ENCODE data around the gene RCCD1.

The RCCD1 gene

DNA sequence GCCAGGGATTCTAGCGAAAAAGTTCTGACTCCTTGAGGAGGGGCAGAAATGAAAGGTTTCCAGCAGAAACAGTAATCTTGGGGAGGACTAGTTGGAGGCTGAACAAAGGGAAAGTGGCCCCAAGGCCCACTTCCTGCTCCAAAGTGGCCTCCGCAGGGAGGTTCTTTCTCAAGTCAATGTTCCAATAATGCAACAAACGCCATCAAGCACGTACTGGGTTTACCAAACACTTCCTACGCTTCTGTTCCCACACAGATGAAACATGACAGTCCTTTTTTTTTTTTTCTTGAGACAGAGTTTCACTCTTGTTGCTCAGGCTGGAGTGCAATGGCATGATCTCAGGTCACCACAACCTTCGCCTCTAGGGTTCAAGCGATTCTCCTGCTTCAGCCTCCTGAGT is 9.6 kb upstream of the RCCD1 start:
- DNase-seq: no peak

DNA sequence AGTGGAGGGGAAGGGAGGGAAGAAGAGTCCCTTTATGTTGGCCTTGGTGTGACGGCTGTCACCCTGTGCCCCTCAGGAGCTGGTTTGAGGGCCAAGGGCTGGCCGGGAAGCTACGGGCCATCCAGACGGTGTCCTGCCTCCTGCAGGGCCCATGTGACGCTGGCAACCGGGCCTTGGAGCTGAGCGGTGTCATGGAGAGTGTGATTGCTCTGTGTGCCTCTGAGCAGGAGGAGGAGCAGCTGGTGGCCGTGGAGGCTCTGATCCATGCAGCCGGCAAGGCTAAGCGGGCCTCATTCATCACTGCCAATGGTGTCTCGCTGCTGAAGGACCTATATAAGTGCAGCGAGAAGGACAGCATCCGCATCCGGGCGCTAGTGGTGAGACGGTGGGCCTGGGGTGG is 8.1 kb upstream of the RCCD1 start:
- no peak for DNase-seq

GRCh38 chr15:90946941-90947576 is 7.6 kb upstream of the RCCD1 start:
- no peak for DNase-seq

GRCh38 chr15:90947577-90948357 is 6.9 kb upstream of the RCCD1 start:
- no peak for DNase-seq

- no peak for DNase-seq
Measured at GRCh38 chr15:90948506-90948905, 6.2 kb upstream of the RCCD1 start.

DNA sequence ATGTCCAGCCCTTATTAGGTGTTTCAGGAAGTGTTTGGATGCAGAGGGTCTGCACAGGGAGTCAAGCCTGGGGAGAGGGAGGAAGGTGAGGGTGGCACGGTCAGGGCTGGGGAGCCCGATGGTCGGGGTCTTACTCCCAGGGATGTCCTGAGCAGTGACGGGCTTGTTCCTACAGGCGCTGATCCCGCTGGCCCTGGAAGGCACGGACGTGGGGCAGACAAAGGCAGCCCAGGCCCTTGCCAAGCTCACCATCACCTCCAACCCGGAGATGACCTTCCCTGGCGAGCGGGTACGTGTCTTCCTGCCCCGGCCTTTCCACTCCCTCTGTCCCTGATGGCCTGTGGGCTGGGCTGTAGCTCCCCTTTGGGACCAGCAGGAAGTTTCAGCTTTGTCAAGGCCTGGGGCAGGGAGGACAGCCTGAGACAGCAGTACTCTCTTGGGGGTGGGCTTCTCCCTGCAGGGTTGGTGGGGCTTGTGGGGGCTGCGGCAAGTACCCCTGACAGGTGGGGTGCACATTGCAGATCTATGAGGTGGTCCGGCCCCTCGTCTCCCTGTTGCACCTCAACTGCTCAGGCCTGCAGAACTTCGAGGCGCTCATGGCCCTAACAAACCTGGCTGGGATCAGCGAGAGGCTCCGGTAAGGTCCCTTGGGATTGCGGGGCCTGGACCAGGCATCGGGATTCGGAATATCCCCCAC is 4.6 kb upstream of the RCCD1 start:
- no peak for DNase-seq

GRCh38 chr15:90950676-90951075 is 4.0 kb upstream of the RCCD1 start:
- no peak for DNase-seq

- no peak for DNase-seq
Measured at GRCh38 chr15:90952901-90953677, 1.6 kb upstream of the RCCD1 start.

- no peak for DNase-seq
Measured at GRCh38 chr15:90953947-90954711, 555 bp upstream of the RCCD1 start.

GRCh38 chr15:90955624-90956273 is 1.1 kb downstream of the RCCD1 start:
- peak; percentile 35 for DNase-seq

GRCh38 chr15:90956274-90957030 is 1.8 kb downstream of the RCCD1 start:
- DNase-seq: peak; percentile 70

GRCh38 chr15:90957031-90957790 is 2.5 kb downstream of the RCCD1 start:
- DNase-seq: peak; percentile 19

- DNase-seq: no peak
Measured at GRCh38 chr15:90957791-90958190, 3.1 kb downstream of the RCCD1 start.

DNA sequence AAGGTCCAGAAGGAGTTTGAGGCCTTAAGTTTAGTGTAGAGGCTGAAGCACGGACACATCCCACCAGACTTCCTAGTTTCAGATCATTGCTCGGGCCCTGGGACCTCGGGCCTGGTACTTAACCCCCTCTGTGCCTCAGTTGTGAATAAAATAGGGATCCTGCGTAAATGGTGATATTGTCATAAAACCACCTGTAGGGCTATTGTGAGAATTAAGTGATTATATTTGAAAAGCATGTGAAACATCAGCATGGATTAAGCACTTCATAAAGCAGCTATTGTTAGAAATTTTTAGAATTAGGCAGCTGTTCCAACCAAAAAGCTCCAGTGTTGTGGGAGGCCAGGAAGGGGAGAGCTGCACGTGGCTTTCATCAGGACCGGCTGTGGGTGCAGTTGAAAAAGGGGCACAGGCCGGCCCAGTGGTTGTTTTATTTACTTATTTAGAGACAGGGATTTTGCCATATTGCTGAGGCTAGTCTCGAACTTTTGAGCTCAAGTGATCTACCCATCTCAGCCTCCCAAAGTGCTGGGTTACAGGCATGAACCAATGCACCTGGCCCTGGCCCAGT is 4.4 kb downstream of the RCCD1 start:
- DNase-seq: no peak

GRCh38 chr15:90959894-90960293 is 5.2 kb downstream of the RCCD1 start:
- DNase-seq: peak; percentile 9

DNA sequence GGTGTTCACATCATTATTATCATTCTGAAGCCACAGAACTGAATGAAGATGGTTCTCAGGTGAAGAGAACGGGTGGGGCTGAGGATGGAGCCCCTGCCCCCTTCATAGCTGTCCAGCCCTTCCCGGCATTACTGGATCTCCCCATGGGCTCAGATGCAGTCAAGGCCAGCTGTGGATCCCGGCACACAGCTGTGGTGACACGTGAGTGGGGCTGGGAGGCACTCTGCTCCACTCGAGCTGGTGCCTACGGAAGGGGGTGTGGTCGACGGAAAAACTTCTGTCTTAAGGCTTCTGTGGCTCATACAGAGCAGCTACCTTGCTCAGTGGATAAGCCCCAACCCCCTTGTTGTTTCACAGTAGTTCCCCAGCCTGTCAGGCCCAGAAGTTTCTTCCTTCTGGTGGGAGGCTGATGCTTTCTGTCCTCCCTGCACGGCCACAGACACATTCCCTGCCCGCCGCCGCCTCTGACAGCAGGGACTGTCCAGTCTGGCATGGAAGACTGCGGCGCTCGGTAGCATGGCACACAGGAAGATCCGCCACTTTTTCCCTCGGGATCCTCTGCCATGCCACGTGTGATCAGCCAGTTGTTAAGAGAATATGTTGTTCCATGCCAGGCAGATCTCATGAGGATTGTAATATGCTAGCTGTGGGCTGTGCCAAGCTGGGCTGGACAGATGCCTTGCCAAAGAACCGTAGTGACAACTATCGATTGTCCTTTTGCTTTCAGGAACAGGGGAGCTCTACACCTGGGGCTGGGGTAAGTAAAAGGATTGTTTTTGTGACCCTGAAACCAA is 5.8 kb downstream of the RCCD1 start:
- no peak for DNase-seq

GRCh38 chr15:90962021-90962420 is 7.3 kb downstream of the RCCD1 start:
- DNase-seq: no peak

- no peak for DNase-seq
Measured at GRCh38 chr15:90966262-90966661, 11.6 kb downstream of the RCCD1 start.

GRCh38 chr15:90967206-90967605 is 12.5 kb downstream of the RCCD1 start:
- DNase-seq: no peak
